Keratinocyte (primary cell): Measurements from ENCODE around the gene CUX1.

ENCODE experiments used
- EZH2 ChIP-seq: IDR thresholded peaks from one replicate; pipeline ENCODE4 v1.6.1; 2012; ENCODE audit warnings: inconsistent platforms, mild to moderate bottlenecking, low read length, moderate library complexity
- TF ChIP-seq, protein P1 (sequence below), 3 experiments: IDR thresholded peaks in 1 of 3; conservative IDR thresholded peaks in 1 of 3; optimal IDR thresholded peaks in 1 of 3; 2 replicates in 2 of 3; 3 replicates in 1 of 3; pipeline versions ENCODE3 to v1.5.1; 2011; ENCODE audit warnings: low read length in 3 of 3, mild to moderate bottlenecking in 3 of 3, moderate library complexity in 2 of 3, control low read depth in 1 of 3, inconsistent platforms in 1 of 3; ENCODE audit not compliant: insufficient read depth in 2 of 3; ENCODE audit errors: extremely low read depth in 1 of 3

DNA sequence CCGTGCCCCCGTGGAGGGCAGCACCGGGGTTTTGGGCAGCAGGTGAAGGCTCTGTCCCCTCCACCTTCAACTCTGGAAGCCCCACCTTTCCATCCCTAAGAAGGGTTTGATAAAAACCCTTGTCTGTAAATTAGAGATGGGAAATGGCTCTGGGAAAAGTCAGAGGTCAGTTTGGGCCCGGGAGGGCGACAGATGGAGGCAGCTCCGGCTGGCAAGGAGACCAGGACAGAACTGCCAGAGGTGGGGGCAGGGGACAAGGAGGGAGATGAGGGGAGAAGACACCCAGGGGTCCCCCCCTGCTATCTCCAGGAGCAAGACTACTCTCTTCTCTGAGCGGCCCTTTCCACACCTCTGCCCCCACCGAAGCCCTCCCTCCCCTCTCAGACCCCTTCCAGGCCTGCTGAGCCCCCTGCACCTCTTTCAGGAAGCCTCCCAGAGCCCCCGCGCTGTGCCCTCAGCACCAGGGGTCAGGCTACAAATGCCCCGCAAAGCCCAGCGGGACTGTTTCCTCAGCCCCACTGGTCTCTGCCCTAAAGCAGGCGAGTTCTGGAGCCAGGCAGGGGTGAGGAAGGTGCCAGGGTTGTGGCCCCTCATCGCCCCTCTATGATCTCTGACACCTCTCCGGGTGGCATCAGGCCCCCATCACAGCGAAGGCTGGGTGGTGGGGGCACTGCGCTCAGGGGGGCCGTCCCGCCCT, 468.3 kb downstream of the CUX1 start:
- TF ChIP-seq, protein P1, sequence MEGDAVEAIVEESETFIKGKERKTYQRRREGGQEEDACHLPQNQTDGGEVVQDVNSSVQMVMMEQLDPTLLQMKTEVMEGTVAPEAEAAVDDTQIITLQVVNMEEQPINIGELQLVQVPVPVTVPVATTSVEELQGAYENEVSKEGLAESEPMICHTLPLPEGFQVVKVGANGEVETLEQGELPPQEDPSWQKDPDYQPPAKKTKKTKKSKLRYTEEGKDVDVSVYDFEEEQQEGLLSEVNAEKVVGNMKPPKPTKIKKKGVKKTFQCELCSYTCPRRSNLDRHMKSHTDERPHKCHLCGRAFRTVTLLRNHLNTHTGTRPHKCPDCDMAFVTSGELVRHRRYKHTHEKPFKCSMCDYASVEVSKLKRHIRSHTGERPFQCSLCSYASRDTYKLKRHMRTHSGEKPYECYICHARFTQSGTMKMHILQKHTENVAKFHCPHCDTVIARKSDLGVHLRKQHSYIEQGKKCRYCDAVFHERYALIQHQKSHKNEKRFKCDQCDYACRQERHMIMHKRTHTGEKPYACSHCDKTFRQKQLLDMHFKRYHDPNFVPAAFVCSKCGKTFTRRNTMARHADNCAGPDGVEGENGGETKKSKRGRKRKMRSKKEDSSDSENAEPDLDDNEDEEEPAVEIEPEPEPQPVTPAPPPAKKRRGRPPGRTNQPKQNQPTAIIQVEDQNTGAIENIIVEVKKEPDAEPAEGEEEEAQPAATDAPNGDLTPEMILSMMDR (optimal IDR thresholded peaks at IDR 0.05 in 1 of 3, IDR thresholded peaks at IDR 0.05 in 1 of 3, conservative IDR thresholded peaks at IDR 0.05 in 1 of 3; ENCODE audit: extremely low read depth in 1 of 3, insufficient read depth in 2 of 3, low read length in 3 of 3), result no peak
- TF ChIP-seq EZH2, result no peak
